K562 (cell line): ENCODE measurements around the gene TPM4. TPM values are rescaled to one million over a fixed set of nuclear protein-coding genes. Genes with fewer than 3 reads are reported as not detected.
A peak's percentile ranks its signal among the peaks of the same experiment; 100 is the strongest.

Experiments used
- ATF7 ChIP-seq: fragments of 450-650 bp; IDR thresholded peaks from 2 replicates; pipeline ENCODE4 v1.7.1; 2014; ENCODE audit warnings: mild to moderate bottlenecking, moderate library complexity
- CBX8 ChIP-seq: fragments of 200-600 bp; sonication (generic); IDR thresholded peaks from 2 replicates; pipeline ENCODE4 v1.6.1; 2012; ENCODE audit warnings: borderline replicate concordance, mixed run types, low read depth, mild to moderate bottlenecking, moderate library complexity, mixed read lengths, low read length, control low read depth, inconsistent platforms; ENCODE audit not compliant: poor library complexity, severe bottlenecking; ENCODE audit errors: extremely low read depth
- CXXC5 ChIP-seq: fragments of 250-450 bp; sonication (Bioruptor Pico); IDR thresholded peaks from 2 replicates; pipeline ENCODE4 v1.8.0; 2022; ENCODE audit warnings: inconsistent platforms, mild to moderate bottlenecking, moderate library complexity
- DIDO1 ChIP-seq: fragments of 450-650 bp; IDR thresholded peaks from 2 replicates; pipeline ENCODE4 v1.6.1; 2016; ENCODE audit warnings: low read depth, missing biosample characterization, missing genetic modification characterization
- ETV5 ChIP-seq: sonication (generic); formaldehyde crosslinking; IDR thresholded peaks from 2 replicates; pipeline ENCODE4 v1.4.0; 2020; ENCODE audit warnings: low read depth, mild to moderate bottlenecking, missing genetic modification reagents
- FOSL1 ChIP-seq: fragments of 200-800 bp; sonication (Bioruptor generic); conservative IDR thresholded peaks from 2 replicates; pipeline ENCODE4 v1.6.1; 2016; ENCODE audit warnings: missing genetic modification characterization, missing compliant biosample characterization
- JUND ChIP-seq, 2 experiments: IDR thresholded peaks; 2 replicates in 1 of 2; 3 replicates in 1 of 2; pipeline ENCODE4 v1.6.1; 2011; ENCODE audit warnings: borderline replicate concordance in 2 of 2, low read depth in 2 of 2, low read length in 2 of 2, improper control_type of control experiment in 1 of 2, missing biosample characterization in 1 of 2, missing genetic modification characterization in 1 of 2, missing genetic modification reagents in 1 of 2
- LCOR ChIP-seq: sonication (generic); formaldehyde crosslinking; IDR thresholded peaks from 2 replicates; pipeline ENCODE4 v1.8.0; 2022; ENCODE audit warnings: mild to moderate bottlenecking, missing genetic modification reagents
- MBD2 ChIP-seq: sonication (generic); IDR thresholded peaks from 2 replicates; pipeline ENCODE4 v1.6.1; 2016; ENCODE audit warnings: low read depth, borderline replicate concordance
- NFIC ChIP-seq: fragments of 450-650 bp; IDR thresholded peaks from 2 replicates; pipeline ENCODE4 v1.6.1; 2017; ENCODE audit warnings: mild to moderate bottlenecking, inconsistent platforms
- PHF20 ChIP-seq: fragments of 450-650 bp; IDR thresholded peaks from 2 replicates; pipeline ENCODE4 v1.6.1; 2018; ENCODE audit not compliant: partially characterized antibody
- POLR2A ChIP-seq: fragments of 450-650 bp; conservative IDR thresholded peaks from 2 replicates; pipeline ENCODE4 v1.6.1; 2016
- POLR3A ChIP-seq: IDR thresholded peaks from 2 replicates; pipeline ENCODE4 v1.6.1; 2011; ENCODE audit warnings: borderline replicate concordance, mild to moderate bottlenecking, moderate library complexity; ENCODE audit not compliant: insufficient read length, insufficient read depth; ENCODE audit errors: extremely low read depth
- SMARCC2 ChIP-seq: fragments of 450-650 bp; IDR thresholded peaks from 2 replicates; pipeline ENCODE4 v1.6.1; 2017; ENCODE audit warnings: antibody characterized with exemption, moderate library complexity, mild to moderate bottlenecking, low read depth
- TAF1 ChIP-seq: IDR thresholded peaks from 2 replicates; pipeline ENCODE4 v1.6.1; 2011; ENCODE audit warnings: mild to moderate bottlenecking, low read length, moderate library complexity; ENCODE audit not compliant: insufficient read depth, control insufficient read depth, severe bottlenecking; ENCODE audit errors: extremely low read depth
- TAL1 ChIP-seq: fragments of 450-650 bp; IDR thresholded peaks from 2 replicates; pipeline ENCODE4 v1.6.1; 2016; ENCODE audit warnings: mild to moderate bottlenecking
- YY1 ChIP-seq, 3 experiments: IDR thresholded peaks; 2 replicates each; pipeline ENCODE4 v1.6.1; 2011; ENCODE audit warnings: low read length in 2 of 3, mild to moderate bottlenecking in 2 of 3, moderate library complexity in 2 of 3, borderline replicate concordance in 1 of 3, control low read depth in 1 of 3, low read depth in 1 of 3; ENCODE audit not compliant: insufficient read depth in 3 of 3, insufficient replicate concordance in 2 of 3, control insufficient read depth in 1 of 3, insufficient read length in 1 of 3; ENCODE audit errors: extremely low read depth in 1 of 3
- ZC3H4 ChIP-seq: sonication (generic); formaldehyde crosslinking; IDR thresholded peaks from 2 replicates; pipeline ENCODE4 v1.9.0; 2021; ENCODE audit warnings: missing genetic modification reagents, borderline replicate concordance
- ZEB2 ChIP-seq: fragments of 450-650 bp; IDR thresholded peaks from 2 replicates; pipeline ENCODE4 v1.6.1; 2016
- ZNF589 ChIP-seq: fragments of 200-800 bp; sonication (Bioruptor generic); IDR thresholded peaks from 2 replicates; pipeline ENCODE4 v1.6.1; 2016; ENCODE audit warnings: low read depth, missing genetic modification characterization, missing compliant biosample characterization
- ZSCAN29 ChIP-seq: fragments of 450-650 bp; IDR thresholded peaks from 2 replicates; pipeline ENCODE4 v1.6.1; 2017
- polyA plus RNA-seq, 8 experiments: library from polyadenylated mRNA; depleted of rRNA in 4 of 8; stranded (reverse) in 5 of 8; unstranded in 3 of 8; fragments of >200 nt; fragmentation: Nextera tagmentation in 2 of 8; fragmentation: Illumina TruSeq in 1 of 8; extraction: Ambion mirVana in 2 of 8; extraction: Trizol in 1 of 8; gene quantifications; 2 replicates each; pipeline versions ENCODE4 v1.2.1 to v1.2.3, GENCODE V29; 2011 to 2014; ENCODE audit warnings: inconsistent platforms in 1 of 8, missing spikeins in 1 of 8
- total RNA-seq, 7 experiments: library from RNA; depleted of rRNA in 6 of 7; stranded (reverse); fragments of >200 nt in 6 of 7; fragmentation: Illumina TruSeq in 2 of 7; extraction: Trizol in 2 of 7; gene quantifications; 2 replicates each; pipeline versions ENCODE4 v1.2.1 to v1.2.3, GENCODE V29; 2011 to 2021; ENCODE audit warnings: low replicate concordance in 1 of 7
- TF ChIP-seq, protein P1 (sequence below): fragments of 200-800 bp; sonication (Bioruptor generic); IDR thresholded peaks from 2 replicates; pipeline ENCODE4 v1.6.1; 2017; ENCODE audit warnings: missing genetic modification characterization, missing compliant biosample characterization

The TPM4 gene
- total and polyA plus RNA-seq, 9 of the 15 experiments (the other 6 are each of a cell fraction or from before 2014, with no cell fraction given), result 28.1 to 111 (median 77.4) TPM

DNA sequence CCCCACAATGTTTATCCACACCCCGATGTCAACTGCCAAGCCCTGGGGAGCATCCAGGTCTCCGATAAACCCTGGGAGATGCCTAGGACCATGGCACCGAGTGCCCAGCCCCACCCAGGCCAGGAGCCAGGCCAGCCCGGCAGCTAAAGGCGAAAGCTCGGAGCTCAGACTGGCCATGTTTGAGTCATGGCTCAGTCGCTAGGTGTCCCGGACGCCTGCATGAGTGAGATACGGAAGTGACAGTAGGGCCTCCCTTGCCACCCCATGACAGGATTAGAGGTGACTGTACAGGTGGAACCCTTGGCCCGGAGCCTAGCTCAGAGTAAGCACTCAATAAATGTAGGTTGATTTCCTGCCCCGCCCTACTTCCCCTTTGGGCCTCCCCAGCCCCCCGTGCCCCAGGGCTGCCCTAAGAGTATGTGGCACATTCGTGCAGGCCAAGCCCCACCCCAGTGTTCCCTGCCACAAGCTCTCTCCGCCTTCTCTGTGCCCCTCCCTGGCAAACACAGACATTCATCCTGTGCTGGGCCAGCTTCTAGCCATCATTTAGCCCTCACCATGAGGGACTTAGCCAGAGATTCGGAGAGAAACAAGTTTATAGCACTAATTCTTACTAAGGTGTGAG lies 5.8 kb upstream of the TPM4 start (continued):
- TF ChIP-seq ZC3H4 (no peak), NFIC (peak; percentile 72), POLR2A (0 out of 2 replicates have a peak, but pooled peaks have one; percentile 41), FOSL1 (tag) (peak; percentile 70), ETV5 (CRISPR knock-in tag) (0 out of 2 replicates have a peak, but pooled peaks have one; percentile 44), YY1 (IDR thresholded peaks at IDR 0.05; ENCODE audit: borderline replicate concordance in 1 of 3, control insufficient read depth in 1 of 3, extremely low read depth in 1 of 3, insufficient read depth in 3 of 3, insufficient read length in 1 of 3, insufficient replicate concordance in 2 of 3, low read depth in 1 of 3, low read length in 2 of 3) (peak in 2 of 3 experiments; percentile 49 to 65), TAL1 (0 out of 2 replicates have a peak, but pooled peaks have one; percentile 10), ZSCAN29 (no peak), CXXC5 (CRISPR knock-in tag) (0 out of 2 replicates have a peak, but pooled peaks have one; percentile 37), POLR3A (no peak), SMARCC2 (no peak), DIDO1 (tag) (no peak), TAF1 (peak; percentile 33), PHF20 (peak; percentile 7), MBD2 (0 out of 2 replicates have a peak, but pooled peaks have one; percentile 7), ZEB2 (peak; percentile 55; the same call in 1 of the 2 replicates), LCOR (CRISPR knock-in tag) (no peak), CBX8 (no peak), JUND (IDR thresholded peaks at IDR 0.05; ENCODE audit: borderline replicate concordance, low read depth, low read length) (peak; percentile 51; the same call in 1 of the 2 replicates), JUND (tag; IDR thresholded peaks at IDR 0.05; ENCODE audit: borderline replicate concordance, low read depth, low read length) (peak; percentile 26; the same call in 1 of the 3 replicates), ZNF589 (CRISPR knock-in tag) (peak; percentile 39; the same call in 1 of the 2 replicates), ATF7 (no peak)
- TF ChIP-seq, protein P1, sequence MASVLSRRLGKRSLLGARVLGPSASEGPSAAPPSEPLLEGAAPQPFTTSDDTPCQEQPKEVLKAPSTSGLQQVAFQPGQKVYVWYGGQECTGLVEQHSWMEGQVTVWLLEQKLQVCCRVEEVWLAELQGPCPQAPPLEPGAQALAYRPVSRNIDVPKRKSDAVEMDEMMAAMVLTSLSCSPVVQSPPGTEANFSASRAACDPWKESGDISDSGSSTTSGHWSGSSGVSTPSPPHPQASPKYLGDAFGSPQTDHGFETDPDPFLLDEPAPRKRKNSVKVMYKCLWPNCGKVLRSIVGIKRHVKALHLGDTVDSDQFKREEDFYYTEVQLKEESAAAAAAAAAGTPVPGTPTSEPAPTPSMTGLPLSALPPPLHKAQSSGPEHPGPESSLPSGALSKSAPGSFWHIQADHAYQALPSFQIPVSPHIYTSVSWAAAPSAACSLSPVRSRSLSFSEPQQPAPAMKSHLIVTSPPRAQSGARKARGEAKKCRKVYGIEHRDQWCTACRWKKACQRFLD (CRISPR knock-in tag), result peak; percentile 85; the same call in 1 of the 2 replicates
